Measurements from ENCODE around the gene TNNI3K.

DNA sequence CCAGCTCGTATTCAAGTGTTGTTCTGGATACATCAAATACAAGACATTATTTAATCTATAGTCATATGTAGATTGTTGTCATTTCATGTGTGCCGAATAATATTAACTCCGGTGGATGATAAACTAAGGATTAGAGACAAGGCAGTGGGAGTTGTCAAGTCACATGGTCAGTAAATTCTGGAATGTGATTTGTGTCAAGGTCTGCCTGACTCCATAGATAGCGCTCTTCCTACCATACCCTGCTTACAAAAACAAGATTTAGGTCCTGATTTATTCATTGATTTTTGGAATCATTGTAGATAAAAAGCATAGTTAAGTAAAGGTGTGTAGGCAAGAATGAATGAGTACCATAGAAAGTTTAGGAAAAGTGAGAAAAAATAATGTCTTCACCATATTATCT, 2.6 kb downstream of the TNNI3K start:
- TF ChIP-seq, protein P1, sequence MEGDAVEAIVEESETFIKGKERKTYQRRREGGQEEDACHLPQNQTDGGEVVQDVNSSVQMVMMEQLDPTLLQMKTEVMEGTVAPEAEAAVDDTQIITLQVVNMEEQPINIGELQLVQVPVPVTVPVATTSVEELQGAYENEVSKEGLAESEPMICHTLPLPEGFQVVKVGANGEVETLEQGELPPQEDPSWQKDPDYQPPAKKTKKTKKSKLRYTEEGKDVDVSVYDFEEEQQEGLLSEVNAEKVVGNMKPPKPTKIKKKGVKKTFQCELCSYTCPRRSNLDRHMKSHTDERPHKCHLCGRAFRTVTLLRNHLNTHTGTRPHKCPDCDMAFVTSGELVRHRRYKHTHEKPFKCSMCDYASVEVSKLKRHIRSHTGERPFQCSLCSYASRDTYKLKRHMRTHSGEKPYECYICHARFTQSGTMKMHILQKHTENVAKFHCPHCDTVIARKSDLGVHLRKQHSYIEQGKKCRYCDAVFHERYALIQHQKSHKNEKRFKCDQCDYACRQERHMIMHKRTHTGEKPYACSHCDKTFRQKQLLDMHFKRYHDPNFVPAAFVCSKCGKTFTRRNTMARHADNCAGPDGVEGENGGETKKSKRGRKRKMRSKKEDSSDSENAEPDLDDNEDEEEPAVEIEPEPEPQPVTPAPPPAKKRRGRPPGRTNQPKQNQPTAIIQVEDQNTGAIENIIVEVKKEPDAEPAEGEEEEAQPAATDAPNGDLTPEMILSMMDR (IDR thresholded peaks at IDR 0.05 in 2 of 3, conservative IDR thresholded peaks at IDR 0.05 in 1 of 3; ENCODE audit: borderline replicate concordance in 1 of 3, insufficient read depth in 1 of 3, low read depth in 2 of 3, low read length in 2 of 3): no peak
- TF ChIP-seq EGR1 (IDR thresholded peaks at IDR 0.05; ENCODE audit: low read depth) (no peak), SP1 (IDR thresholded peaks at IDR 0.05; ENCODE audit: low read depth) (no peak), EZH2phosphoT487 (IDR thresholded peaks at IDR 0.05; ENCODE audit: borderline replicate concordance) (no peak), POLR2A (IDR thresholded peaks at IDR 0.05; ENCODE audit: borderline replicate concordance, extremely low read depth, insufficient read depth, insufficient read length) (no peak), JUND (IDR thresholded peaks at IDR 0.05) (no peak), POLR2AphosphoS5 (IDR thresholded peaks at IDR 0.05; ENCODE audit: low read depth, low read length) (no peak), EZH2 (IDR thresholded peaks at IDR 0.05) (no peak), YY1 (IDR thresholded peaks at IDR 0.05; ENCODE audit: extremely low read depth, insufficient replicate concordance, low read depth, low read length) (no peak)
